ENCODE measurements around the gene TIMM44.
"Not testable (repeated sequence)": the region's sequence is repeated elsewhere in the genome, so short reads cannot be mapped to it uniquely, and the experiment has no call there.

Gene TIMM44

GRCh38 chr19:7923295-7924191, 19.9 kb downstream of the TIMM44 start:
- no peak for DNase-seq

DNA sequence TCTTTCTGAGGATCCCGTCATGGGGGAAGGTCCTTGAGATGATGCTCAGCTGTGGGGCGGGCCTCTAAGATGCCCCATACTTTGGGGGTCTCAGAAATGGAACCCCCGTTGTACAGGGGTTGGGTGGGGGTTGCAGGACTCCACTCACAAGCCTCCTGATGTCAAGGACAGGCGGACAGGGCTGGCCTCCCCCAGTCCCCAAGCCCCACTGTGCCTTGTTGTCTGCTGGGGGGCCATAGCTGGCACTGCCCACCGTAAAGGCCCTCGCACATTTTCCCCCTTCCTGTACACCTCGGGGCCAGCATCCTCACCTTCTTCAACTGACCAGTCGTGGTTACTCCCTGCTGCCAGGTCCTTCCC, 20.6 kb downstream of the TIMM44 start:
- no peak for DNase-seq

DNA sequence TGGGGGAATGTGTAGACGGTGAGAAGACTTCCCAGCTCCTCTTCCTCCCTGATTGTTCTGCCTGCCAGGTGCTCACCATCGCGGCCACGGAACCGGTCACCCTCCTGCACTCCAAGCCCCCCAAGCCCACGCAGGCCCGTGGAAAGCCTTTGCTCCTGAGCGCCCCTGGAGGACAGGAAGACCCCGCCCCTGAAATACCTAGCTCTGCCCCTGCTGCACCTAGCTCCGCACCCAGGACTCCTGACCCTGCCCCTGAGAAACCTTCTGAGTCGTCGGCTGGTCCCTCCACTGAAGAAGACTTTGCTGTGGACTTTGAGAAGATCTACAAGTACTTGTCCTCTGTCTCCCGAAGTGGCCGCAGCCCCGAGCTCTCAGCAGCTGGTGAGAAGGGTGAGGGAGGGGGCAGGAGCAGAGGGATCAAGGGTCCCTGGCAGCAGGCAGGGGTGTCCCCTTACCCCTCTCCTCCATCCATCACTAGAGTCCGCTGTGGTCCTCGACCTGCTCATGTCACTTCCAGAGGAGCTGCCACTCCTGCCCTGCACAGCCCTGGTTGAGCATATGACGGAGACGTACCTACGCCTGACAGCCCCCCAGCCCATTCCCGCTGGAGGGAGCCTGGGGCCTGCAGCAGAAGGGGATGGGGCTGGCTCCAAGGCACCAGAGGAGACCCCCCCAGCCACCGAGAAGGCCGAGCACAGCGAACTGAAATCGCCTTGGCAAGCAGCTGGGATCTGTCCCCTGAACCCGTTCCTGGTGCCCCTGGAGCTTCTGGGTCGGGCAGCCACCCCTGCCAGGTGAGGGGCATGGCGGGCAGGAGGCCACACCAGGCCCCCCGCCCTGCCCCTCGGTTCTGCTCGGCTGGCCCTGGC, 21.3 kb downstream of the TIMM44 start:
- DNase-seq: no peak

- no peak for DNase-seq
Observed at GRCh38 chr19:7921302-7921966, 22.0 kb downstream of the TIMM44 start.

GRCh38 chr19:7920519-7921301, 22.8 kb downstream of the TIMM44 start:
- DNase-seq: peak; percentile 100

DNA sequence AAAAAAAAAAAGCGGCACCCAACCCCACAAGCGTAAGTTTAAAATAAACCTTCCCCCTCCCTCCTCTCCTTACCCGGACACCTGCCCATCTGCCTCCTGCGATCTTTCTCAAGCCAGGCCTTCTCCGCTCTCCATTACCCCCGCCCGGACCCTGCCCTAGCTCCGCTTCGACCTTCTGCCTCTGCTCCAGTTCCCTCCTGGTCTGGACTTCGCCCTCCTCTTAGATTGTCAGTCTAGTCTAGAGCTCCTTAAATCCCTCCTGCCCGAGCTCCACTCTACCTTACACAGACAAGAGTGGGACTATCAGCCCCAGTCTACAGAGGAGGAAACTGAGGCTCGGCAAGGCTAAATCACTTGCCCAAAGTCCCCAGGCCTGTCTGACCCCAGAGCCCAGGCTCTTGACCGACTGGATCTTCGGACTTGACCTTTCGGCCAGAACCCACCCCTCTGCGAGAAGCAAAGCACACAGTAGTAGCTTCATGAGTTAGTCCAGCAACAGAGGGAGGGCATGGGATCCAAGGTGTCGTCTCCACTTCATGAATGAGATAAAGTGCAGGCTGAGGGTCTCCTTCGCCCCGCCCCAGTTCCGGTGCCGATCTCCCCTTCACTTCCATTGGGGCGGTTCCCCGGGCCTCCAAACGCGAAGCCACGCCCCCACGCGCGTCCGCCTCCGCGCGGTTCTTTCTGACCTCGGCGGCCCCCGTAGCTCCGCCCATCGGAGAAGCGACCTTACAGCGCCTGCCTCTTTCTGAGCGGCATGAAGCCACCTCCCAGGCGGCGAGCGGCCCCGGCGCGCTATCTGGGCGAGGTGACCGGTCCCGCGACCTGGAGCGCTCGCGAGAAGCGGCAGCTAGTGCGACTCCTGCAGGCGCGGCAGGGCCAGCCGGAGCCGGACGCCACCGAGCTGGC, 23.6 kb downstream of the TIMM44 start, which contains the start of gene SNAPC2:
Gene SNAPC2, plus strand, starts transcription at position 729 of the 909 bp plus-strand sequence. Its CDS starts 29 bp downstream, at position 758.
- peak; percentile 98 for DNase-seq

- no peak for DNase-seq
Observed at GRCh38 chr19:7918615-7919421, 24.6 kb downstream of the TIMM44 start.

- not testable (repeated sequence) for DNase-seq
Observed at GRCh38 chr19:7918062-7918614, 25.3 kb downstream of the TIMM44 start.

GRCh38 chr19:7917267-7918061, 26.0 kb downstream of the TIMM44 start:
- DNase-seq: peak; percentile 72

- no peak for DNase-seq
Observed at GRCh38 chr19:7916955-7917266, 26.6 kb downstream of the TIMM44 start.

GRCh38 chr19:7916103-7916954, 27.1 kb downstream of the TIMM44 start:
- DNase-seq: peak; percentile 79

DNA sequence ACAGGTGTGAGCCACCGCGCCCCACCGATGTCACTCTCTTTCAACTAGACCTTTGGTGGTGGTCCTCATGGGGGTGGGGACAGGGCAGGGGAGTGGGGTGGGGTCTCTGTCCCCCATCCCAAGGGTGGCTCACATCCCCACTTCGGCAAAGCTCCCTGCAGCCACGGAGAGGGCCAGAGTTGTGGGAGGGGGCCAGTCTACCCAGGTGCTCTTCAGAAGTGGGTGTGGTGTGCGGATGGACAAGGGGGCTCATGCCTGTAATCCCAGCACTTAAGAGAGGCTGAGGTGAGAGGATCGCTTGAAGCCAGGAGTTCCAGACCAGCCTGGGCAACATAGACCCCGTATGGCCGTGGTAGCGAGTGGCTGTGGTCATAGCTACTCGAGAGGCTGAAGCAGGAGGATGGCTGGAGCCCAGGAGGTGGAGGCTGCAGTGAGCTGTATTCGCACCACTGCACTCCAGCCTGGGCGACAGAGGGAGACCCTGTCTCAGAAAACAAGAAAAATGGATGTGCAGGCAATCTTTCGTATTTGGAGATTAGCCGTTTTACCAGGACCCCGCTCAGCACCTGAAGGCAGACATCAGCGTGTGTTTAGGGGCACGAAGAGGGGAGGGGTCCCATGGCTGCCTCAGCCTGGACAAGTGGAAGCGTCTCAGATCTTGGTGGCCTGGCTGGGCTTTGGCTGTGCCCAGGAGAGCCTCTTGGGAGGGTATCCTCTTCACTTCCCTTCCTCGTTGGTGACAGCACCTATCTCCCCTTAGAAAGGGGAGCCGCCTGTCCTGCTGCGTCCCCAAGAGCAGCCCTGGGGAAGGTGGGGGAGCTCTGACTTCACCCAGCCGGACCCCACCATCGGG, 28.0 kb downstream of the TIMM44 start:
- DNase-seq: no peak

DNA sequence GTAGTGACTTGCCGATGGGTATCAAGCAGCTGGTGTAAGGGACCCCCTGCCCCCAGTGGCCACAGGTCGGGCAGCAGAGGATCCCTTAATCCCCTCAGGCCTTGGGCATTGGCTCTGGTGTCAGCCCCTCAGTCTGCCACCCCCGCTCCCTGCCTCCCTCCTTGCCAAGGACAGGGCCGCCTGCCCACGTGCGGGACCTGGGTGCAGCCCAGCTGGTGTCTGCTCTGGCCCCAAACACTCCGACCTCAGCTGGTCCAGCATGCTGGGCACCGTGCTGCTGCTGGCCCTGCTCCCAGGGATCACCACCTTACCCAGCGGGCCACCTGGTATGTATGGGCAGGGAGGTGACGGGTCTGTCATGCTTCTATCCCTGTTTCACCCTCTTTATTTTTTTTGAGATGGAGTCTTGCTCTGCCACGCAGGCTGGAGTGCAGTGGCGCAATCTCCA, 28.8 kb downstream of the TIMM44 start, which contains the start of gene TGFBR3L:
Gene TGFBR3L, plus strand, starts transcription at position 233 of the 448 bp plus-strand sequence.
- DNase-seq: no peak

DNA sequence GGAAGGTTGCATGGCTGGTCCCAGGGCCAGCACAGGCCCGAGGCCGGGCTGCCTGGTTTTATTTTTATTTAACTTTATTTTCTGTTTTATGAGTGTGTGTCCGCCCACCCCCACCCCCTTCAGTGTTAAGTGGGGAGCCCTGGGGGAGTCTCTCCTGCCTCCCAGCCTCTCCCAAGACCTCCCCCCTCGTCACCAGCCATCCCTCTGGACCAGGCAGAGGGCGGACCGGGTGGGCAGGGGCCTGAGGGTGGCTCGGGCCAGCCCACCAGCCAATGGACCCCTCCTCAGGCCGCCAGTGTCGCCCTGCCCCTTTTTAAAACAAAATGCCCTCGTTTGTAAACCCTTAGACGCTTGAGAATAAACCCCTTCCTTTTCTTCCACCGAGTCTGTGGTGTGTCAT, 29.4 kb downstream of the TIMM44 start:
- no peak for DNase-seq

- DNase-seq: no peak
Observed at GRCh38 chr19:7913652-7914051, 29.8 kb downstream of the TIMM44 start.

DNA sequence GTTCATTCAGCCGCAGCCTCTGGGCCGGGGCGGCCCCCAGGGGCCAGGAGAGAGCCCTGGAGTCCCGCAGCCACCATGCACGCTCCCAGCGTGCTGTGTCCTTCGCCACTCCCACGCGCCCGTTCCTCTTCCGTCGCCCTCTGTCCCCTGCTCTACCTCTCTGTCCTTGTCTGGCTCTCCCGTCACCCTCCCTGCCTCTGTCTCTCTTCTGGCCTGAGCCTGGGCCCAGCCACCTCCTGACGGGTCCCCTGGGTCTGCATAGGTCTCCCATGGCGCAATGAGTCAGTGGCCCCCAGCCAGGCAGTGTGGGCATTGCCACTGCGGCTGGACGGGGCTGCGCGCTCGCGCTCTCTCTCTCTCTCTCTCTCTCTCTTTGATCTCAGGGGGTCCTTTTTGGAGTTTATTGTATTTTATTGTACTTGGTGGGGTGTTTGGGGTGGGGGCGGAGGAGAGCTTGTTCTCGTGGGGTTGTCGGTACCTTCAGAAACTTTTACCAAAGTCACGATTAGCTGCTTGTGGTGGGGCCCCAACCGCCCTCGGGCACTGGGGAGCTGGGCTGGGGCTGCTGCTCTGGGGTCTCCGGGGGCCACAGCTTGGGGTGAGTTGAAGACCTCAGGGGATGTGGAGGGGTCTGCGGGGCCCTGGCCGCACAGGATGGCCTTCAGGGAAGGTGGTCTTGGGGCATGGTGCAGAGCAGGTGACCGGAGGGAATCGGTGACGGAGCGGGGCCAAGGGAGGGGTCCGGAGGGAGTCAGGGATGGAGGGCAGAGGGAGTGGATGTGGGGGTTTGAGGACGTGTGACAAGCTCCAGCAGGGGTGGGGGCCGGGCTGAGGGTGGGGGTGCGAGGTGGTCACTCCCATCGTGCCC, 30.5 kb downstream of the TIMM44 start:
- DNase-seq: no peak
